GM18502 (cell line): Measurements from ENCODE around the gene PDE10A.
"Not testable (repeated sequence)": the region's sequence is repeated elsewhere in the genome, so short reads cannot be mapped to it uniquely, and the experiment has no call there.

ENCODE experiments used
- ATAC-seq: cut with Tn5 transposase; IDR thresholded peaks from one replicate; pipeline ENCODE4 v1.9.1; 2021; ENCODE audit warnings: mild to moderate bottlenecking; ENCODE audit not compliant: unreplicated experiment, poor library complexity

PDE10A gene

DNA sequence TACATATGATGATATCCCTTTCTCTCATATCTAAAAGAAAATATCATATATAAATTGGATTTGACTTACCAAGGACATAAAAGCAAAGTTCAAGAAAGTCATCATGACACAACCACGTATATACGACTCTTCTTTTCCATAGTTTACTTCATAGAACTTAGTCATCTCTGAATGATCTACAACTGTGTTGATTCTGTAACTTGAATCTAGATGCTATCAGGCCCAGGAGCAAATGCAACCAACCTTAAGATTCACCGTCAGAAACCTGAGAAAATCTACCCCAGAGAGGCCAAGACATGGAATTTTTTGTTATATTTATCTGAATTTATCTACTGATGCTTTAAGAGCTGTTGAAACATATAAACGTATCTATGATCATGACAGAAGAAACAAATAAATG, 165.6 kb downstream of the PDE10A start:
- no peak for ATAC-seq

DNA sequence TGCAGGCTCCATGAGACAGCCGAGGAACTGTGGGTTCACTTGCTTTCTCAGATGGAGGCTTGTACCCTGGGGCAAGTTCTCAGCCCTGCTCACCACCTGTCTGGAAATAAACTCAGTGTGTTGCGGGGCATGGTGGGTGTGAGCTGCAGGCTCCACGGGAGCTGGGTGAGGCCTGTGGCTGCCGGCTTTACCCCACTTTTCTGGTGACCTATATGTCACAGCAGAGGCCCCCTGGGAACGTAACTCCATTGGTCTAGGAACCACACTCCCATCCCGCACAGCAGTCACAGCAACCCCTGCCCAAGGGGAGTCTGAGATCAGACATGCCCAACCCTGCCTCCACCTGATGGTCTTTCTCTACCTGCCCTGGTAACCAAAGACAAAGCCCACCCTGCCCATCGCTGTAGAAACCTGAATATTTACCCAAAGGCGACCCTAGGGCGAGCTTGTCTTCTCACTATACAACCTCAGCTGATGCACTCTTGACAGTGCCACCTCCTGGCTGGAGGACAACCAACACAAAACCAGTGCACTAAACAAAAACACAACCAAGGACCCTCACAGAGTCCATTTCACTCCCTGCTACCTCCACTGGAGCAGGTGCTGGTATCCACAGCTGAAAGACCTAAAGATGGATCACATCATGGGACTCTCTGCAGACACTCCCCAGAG, 174.3 kb downstream of the PDE10A start:
- no peak for ATAC-seq

DNA sequence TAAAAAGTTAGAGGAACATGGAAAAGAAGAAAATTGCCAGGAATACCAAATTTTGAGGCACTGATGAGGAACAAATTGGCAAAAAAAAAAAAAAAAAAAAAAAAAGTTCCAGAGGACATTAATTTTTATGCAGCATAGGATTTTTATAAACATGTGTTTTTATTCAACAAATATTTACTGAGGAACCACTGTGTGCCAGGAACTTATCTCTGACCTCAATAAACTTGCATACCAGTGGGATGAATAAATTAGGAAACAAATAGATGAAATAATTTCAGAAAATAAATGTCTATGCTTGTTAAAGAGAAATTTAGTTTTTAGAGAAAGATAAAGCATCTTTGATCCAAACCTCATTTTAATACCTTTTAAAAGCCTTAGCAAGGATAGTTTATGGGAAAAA, 175.1 kb downstream of the PDE10A start:
- ATAC-seq = no peak

DNA sequence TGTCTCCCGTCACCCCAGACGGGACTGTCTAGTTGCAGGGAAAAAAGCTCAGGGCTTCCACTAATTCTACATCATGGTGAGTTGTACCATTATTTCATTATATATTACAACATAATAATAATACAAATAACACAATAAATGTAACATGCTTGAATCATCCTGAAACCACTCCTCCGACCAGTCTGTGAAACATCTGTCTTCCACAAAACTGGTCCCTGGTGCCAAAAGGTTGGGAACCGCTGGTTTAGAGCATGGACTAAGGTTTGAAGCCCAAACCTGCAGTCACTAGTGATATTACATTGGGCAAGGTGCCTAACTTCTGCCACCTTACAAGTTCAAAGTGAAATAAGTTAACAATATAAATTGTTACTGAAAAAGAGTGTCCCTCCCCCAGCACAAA, 175.7 kb downstream of the PDE10A start:
- no peak for ATAC-seq

DNA sequence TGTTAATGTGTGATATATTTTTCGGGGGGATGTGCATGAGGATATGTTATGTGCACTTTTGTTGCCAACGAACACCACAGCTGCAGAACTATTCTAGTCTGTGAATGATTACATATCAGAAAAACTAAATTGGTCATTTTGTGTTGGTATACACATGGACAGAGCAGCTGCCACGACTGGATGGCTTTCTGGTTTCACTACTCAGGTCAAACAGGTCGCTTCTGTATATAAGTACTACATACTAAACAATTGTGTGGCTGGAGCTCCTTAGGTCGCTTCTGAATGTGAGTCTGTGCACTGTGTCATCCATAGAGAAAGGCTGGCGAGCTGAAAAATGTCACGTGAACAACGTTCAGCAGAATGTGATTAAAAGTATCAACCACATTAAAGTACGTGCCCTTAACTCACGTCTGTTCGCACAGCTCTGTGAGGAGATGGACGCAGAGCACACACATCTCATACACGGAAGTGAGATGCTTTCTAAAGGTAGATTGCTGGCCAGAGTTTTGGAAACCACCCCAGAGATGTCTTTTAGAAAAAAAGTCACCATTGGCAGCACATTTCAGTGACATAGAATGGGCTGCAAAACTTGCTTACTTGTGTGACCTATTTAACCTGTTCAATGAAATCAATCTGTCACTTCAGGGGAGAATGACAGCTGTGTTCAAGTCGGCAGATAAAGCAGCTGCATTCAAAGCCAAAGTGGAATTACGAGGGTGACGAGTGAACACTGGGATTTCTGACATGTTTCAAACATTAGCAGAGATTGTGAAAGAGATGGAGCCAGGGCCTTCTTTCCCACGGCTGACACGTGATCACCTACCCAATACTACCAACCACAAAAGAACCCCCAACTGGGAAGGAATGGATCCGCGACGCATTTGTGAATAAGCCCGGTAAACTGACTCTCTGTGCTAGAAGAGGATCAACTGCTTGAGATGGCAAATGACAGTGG, 176.6 kb downstream of the PDE10A start:
- ATAC-seq = no peak

DNA sequence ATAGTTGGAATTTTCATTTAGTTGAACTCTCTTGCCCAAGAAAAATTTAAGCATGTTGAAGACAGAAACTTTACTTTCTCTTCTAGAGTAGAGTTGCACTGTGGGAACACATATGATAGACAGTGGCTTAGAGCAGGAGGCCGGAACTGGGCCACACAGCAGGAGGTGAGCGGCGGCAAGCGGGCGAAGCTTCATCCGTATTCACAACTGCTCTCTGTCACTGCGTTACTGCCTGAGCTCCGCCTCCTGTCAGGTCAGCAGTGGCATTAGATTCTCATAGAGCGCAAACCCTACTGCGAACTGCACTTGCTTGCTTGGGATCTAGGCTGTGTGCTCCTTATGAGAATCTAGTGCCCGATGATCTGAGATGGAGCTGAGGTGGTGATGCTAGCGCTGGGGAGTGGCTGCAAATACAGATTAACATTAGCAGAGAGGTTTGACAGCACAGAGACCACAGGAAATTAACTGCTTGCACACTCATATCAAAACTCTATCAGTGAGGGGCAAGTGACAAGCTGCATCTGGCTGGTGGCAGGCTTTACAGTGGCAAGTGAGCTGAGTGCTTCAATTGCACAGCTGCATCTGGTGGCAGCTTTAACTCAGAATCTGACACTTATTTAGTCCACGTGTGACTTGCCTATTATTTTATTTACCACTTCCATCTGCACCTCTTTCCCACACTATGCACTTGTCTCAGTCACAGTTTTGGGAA, 178.7 kb downstream of the PDE10A start:
- no peak for ATAC-seq

DNA sequence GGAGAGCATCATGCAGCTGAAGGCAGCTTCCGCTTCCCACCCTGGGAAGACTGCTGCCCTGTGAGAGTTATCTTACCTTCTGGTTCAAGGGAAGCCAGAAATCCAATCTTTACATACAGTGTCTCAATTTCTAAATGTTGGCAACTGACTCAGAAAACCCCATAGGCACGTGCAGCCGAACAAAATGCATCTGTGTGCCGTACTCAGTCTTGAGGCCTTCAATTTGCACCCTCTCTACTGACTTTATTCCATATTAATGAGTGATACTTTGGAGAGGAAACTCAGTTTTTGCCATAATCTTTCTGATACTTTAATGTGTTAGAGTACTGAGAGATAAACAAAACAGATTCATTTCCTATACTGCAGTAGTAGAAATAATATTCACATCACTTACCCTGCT, 181.1 kb downstream of the PDE10A start:
- no peak for ATAC-seq

DNA sequence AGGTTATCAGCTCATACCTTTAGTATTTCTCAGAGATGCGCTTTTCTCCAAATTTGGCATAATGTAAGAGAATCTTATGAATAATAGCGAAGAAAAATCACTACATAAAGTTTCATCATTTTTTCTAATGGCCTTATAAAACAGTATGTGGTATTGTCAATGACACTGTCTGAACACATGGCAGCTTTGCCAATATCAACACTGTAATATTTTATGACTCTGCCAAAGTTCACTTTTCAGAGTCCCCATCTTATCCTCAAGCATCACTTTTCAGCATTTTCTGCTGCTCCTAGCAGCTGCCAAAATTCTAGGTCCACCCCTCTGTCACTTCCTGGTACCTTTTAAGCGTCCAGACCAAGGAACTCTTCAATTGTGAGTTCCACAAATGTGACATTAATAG, 182.1 kb downstream of the PDE10A start:
- ATAC-seq = no peak

DNA sequence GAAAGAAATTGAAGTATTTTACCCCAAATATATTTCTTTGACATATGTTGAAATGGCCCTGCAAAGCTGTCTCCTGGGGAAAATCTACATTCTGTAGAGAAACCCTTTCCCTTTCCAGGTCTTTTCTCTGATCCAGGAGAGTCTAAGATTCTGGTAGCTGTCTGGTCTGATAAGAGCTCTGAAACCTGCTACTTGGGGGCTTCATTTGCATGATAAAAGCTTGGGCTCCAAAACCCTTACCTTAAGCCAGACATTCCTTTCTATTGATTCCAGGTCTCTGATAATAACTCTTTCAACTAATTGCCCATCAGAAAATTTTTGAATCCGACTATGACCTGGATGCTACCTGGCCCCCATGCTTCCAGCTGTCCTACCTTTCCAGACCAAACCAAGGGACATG, 184.5 kb downstream of the PDE10A start:
- no peak for ATAC-seq

DNA sequence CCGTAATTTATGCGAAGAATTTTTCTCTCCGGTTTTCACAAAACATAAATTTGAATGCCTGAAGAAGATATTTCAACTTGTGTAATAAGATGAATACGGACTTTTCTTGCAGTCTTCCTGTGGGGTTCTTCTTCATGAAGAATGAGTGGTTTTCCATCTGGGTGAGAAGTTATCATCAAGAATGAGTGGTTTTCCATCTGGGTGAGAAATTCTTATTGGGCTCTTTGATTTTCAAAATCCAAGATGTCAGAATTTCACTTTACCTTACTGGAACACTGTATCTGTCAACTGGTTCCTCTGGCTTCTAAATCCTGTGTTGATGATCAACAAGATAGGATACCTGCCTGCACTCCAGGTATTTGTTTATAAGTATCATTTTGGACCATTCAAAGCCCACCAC, 193.6 kb downstream of the PDE10A start:
- ATAC-seq = no peak

DNA sequence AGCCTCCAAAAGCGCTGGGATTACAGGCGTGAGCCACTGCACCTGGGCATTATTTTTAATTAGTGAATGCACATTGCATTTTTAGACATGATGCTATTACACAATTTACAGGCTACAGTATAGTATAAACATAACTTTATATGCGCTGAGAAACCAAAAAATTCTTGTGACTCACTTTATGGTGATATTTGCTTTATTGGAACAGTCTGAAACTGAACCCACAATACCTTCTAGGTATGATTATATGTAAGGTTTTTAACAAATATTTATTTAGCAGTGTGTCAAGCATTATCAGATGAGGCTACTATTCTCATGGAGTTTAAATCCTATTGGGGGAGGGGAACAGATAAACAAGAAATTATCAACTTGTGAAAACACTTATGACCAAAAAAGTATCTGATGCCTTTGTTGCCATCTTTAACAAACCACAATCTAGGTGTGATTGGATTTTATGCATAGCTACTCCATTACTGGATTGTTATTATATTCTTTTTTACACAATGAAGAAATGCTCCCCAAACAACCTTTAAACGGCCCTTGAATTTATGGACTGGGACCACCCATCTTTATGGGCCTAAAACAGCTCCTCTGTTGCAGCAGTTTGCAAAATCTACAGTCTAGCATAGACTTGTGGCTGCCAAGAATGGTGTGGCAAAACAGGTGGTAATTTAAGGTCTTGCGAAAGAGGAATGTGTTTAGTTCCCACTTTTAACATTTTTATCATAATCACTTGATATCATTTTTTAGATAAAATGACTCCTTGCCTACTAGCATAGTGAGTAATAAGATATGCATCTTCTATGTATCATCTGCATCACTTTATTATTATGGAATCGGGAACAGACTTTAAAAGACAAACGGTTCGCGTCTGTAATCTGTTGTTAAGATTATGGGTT, 194.5 kb downstream of the PDE10A start:
- no peak for ATAC-seq

DNA sequence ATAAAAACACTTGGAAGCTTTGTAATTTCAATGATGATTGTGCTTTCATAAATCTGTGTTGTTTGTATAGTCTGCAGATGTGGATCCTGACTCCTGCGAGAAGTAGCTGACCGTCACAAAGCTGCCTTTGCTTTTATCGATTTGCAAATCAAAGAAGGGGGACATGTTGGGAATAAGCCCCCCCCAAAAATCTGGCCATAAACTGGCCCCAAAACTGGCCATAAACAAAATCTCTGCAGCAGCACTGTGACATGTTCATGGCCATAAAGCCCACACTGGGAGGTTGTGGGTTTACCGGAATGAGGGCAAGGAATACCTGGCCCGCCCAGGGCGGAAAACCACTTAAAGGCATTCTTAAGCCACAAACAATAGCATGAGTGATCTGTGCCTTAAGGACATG, 199.5 kb downstream of the PDE10A start:
- ATAC-seq = not testable (repeated sequence)

DNA sequence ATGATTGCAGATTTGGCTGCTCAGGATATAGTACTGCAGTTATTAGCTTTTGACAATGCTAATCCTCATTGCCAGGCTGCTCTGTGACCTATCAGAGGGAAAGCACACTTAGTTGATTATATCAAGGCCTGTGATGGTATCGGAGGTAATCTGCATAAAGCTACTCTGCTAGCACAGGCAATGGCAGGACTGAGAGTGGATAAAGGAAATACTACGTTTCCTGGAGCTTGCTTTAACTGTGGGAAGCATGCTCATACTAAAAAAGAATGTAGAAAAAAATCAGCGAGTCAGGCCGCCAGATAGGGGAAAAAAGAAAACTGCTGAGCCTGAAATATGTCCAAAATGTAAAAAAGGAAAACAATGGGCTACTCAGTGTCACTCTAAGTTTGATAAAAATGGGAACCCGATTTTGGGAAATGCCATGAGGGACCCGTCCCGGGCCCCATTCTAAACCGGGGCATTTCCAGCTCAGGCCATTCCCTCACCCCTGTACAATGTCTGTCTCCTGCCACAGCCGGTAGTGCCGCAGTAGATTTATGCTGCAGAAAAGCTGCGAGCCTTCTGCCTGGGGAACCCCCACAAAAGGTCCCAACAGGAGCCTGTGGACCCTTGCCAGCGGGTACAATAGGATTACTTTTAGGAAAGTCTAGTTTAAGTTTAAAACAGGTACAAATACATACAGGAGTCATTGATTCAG, 203.3 kb downstream of the PDE10A start:
- not testable (repeated sequence) for ATAC-seq

DNA sequence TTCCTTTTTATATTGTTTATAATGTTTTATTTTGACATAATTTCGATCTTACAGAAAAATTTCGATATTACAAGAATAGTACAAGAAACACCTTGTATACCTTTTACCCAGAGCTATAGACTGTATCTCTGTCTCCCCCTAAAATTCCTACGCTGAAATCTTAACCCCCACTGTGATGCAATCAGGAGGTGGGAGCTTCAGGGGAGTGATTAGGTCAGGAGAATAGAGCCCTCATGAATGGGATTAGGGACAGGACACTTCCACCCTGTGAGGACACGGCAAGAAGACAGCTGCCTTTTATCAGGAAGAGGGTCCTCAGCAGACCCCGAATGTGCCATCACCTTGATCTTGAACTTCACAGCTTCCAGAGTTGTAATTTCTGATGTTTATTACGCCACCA, 204.9 kb downstream of the PDE10A start:
- ATAC-seq = no peak

DNA sequence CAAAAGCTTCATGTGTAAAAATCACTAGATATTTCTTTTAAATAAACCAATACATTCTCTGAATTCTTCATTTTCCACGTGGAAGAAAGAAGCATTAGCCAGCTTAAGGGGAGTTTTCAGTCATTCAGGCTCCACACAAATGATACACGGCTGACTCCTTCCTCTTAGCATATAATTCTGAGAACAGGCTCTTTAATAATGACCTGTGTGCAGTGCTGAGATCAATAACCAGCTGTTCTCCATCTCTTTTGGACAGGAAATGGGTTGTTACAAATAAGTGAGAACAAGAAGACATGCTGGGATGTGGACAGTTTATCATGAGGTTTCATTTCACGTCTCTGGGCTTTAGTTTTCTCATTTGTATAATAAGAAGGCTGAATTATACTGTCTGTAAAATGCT, 206.8 kb downstream of the PDE10A start:
- ATAC-seq = no peak

DNA sequence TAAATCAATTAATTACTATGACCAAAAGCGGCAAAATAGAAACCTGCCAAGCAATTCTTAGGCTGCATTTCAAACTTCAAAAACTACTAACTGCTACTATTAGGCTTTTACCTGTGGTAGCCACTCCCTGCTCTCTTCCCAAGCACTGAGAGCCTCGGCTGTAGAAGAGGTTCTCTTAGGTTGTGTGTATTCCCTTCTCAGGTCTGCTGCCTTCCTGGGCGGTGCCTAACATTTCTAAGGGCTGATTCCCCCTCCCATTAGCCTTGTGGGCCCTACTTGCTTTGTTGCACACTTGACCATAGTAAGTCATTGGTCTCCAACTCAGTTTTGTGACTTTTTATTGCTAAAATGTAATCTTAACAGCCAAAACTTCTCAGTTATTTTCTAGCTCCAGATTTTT, 207.6 kb downstream of the PDE10A start:
- no peak for ATAC-seq

DNA sequence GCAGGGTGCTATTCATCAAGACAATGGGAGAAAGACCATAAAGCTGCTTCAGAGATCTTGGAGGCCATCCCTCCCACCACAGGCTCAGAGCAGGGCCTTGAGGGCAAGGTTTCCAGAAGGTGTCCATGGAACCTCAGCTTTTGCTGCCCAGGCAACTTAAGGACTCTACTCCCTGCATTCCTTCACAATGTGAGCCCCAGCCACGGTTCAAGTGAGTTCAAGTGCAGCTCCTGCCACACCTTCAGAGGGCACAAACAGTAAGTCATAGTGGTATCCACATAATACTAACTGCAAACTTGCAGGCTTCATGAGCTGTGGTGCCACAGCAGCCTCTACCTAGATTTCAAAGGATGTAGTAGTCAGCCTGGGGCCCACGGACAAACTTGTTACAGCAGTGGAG, 209.6 kb downstream of the PDE10A start:
- ATAC-seq = no peak

DNA sequence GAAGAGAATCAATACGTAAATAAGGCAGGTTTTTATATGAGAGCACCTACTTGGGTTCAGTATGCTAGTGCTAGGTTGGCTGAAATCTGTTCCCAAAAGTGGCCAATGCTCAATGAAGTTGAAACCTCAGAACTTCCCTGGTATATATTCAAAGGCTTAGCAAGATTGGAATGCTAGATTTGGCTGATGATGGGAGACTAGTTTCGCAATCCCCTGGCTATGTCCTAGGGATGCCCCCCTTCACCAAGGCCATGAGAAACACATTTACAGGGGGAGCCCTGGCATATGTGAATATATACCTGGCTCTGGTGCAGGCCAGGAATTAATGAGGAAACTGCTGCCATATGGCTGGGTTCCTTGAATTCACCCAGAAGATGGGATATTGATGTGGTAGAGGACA, 211.2 kb downstream of the PDE10A start:
- no peak for ATAC-seq

DNA sequence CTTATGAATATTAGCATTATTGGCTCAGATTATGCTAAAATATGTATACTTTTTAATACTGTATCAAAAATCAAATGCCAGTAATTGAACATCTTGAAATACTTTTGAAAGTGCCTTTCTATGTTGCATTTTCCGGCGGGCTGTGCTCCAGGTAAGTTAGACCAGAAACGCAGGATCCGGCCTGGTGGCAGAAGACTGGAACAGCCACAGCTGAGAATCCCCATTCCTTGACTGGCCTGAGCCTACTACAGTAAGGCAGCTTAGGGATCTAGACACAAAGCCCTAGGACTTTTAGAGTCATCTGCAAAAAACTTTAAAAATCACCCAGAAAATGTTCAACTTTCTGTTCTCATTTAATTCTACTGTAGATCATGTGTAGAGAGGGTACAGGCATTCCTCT, 214.8 kb downstream of the PDE10A start:
- no peak for ATAC-seq

DNA sequence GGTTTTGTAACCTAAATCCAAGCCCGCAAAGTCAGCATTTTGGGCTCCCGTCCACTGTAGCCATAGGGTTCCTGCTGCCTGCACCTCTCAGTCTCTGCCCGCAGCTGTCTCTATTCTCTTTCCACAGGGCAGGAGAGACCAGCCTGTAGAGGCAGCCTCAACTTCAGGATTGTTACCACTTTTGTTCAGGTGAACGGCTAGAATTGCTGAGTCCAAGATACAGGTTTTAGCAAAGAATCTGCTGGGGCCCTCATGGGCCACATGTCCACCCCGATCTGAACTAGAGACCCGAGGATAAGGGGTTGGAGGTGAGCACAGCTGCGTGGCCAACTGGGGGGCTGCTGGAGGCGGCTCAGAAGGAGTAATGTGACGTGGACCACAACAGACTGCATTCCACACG, 215.9 kb downstream of the PDE10A start:
- no peak for ATAC-seq
